ENCODE results near the gene KCTD13. TPM values are rescaled to one million over a fixed set of nuclear protein-coding genes. Genes with fewer than 3 reads are reported as not detected.
"Not testable (repeated sequence)": the region's sequence is repeated elsewhere in the genome, so short reads cannot be mapped to it uniquely, and the experiment has no call there.

KCTD13 gene
- total RNA-seq, 1 donor from 2014 or later, result 19.3 TPM

DNA sequence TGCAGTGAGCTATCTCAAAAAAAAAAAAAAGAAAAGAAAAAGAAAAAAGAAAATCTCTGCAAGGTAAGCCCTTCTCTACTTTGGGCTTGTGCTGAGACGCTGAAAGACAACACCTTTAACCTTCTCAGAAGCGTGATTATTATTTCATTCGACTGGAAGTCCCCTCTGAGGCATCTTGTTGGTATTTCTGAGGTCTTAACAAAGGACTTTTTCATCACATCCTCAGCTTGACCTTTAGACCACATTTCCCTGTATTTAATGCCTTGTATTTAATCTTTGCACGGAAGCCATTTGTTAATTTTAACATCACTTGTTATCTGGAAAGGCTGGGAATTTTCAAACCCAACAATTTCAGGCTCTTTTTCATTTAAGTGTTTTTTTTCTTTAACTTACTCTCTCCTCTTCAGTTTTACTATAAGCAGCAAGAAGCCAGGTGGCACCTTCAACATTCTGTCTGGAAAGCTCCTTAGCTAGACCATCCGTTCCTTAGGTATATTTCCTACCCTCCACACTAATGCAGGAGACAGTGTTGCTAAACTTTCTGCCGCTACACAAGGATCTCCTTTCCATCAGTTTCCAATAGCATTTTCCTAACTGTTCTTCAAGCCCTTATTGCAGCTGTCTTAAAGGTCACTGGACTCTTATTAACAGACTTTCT lies 10.3 kb downstream of the KCTD13 start:
- H3K36me3 Mint-ChIP-seq (ENCODE audit: low read depth), result peaks cover 10% of the 10 kb centered on the region
- H3K9me3 Mint-ChIP-seq (ENCODE audit: low read depth), result no peaks in the 10 kb centered on the region
- H3K4me1 Mint-ChIP-seq (ENCODE audit: low read depth), result peaks cover 1% of the 10 kb centered on the region
- H3K4me3 Mint-ChIP-seq (ENCODE audit: unreplicated experiment), result no peak overlapping the region
- TF ChIP-seq, protein P1, sequence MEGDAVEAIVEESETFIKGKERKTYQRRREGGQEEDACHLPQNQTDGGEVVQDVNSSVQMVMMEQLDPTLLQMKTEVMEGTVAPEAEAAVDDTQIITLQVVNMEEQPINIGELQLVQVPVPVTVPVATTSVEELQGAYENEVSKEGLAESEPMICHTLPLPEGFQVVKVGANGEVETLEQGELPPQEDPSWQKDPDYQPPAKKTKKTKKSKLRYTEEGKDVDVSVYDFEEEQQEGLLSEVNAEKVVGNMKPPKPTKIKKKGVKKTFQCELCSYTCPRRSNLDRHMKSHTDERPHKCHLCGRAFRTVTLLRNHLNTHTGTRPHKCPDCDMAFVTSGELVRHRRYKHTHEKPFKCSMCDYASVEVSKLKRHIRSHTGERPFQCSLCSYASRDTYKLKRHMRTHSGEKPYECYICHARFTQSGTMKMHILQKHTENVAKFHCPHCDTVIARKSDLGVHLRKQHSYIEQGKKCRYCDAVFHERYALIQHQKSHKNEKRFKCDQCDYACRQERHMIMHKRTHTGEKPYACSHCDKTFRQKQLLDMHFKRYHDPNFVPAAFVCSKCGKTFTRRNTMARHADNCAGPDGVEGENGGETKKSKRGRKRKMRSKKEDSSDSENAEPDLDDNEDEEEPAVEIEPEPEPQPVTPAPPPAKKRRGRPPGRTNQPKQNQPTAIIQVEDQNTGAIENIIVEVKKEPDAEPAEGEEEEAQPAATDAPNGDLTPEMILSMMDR (IDR thresholded peaks at IDR 0.05), result no peak
- no peaks in the 10 kb centered on the region for H3K27me3 Mint-ChIP-seq (ENCODE audit: low read depth)
- H3K27ac Mint-ChIP-seq (ENCODE audit: unreplicated experiment), result no peak overlapping the region
- no peak for DNase-seq (ENCODE audit: low spot score)

GRCh38 chr16:29913514-29913913 lies 12.5 kb downstream of the KCTD13 start:
- Mint-ChIP-seq H3K27ac (ENCODE audit: unreplicated experiment) (no peak overlapping the region), H3K27me3 (ENCODE audit: low read depth) (no peaks in the 10 kb centered on the region), H3K9me3 (ENCODE audit: low read depth) (no peaks in the 10 kb centered on the region), H3K4me1 (ENCODE audit: low read depth) (no peaks in the 10 kb centered on the region), H3K36me3 (ENCODE audit: low read depth) (peaks cover 7% of the 10 kb centered on the region), H3K4me3 (ENCODE audit: unreplicated experiment) (no peak overlapping the region)
- no peak for DNase-seq (ENCODE audit: low spot score)
- TF ChIP-seq, protein P1 (IDR thresholded peaks at IDR 0.05), result no peak

DNA sequence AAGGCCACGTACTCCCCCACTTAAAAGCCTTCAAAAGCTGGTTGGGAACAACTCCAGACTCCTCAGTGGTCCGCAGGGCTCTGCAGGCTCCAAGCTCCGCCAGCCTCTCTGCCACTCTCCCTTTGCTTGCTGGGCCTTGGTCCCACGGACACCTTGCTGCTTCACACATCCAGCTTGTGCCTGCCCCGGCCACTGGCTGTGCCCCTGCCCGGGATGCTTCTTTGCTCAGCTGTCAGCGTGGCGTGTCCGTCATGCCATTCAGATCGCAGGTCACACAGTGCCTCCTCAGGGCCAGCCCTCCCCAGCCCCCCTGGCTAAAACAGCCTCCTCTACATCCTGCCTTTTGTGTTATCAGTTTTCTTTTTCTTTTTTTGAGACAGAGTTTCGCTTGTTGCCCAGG lies 13.9 kb downstream of the KCTD13 start:
- H3K27ac Mint-ChIP-seq (ENCODE audit: unreplicated experiment), result no peak overlapping the region
- H3K9me3 Mint-ChIP-seq (ENCODE audit: low read depth), result no peaks in the 10 kb centered on the region

GRCh38 chr16:29911676-29912010 lies 14.4 kb downstream of the KCTD13 start:
- H3K4me1 Mint-ChIP-seq (ENCODE audit: low read depth), result no peaks in the 10 kb centered on the region
- H3K36me3 Mint-ChIP-seq (ENCODE audit: low read depth), result peaks cover 6% of the 10 kb centered on the region
- no peaks in the 10 kb centered on the region for H3K27me3 Mint-ChIP-seq (ENCODE audit: low read depth)
- no peak overlapping the region for H3K4me3 Mint-ChIP-seq (ENCODE audit: unreplicated experiment)
- DNase-seq (ENCODE audit: low spot score), result no peak
- H3K27ac Mint-ChIP-seq (ENCODE audit: unreplicated experiment), result no peak overlapping the region
- TF ChIP-seq, protein P1 (IDR thresholded peaks at IDR 0.05), result no peak
- H3K9me3 Mint-ChIP-seq (ENCODE audit: low read depth), result no peaks in the 10 kb centered on the region

More for the DNA sequence above, 13.9 kb downstream of the KCTD13 start:
- Mint-ChIP-seq H3K4me3 (ENCODE audit: unreplicated experiment) (no peak overlapping the region), H3K4me1 (ENCODE audit: low read depth) (no peaks in the 10 kb centered on the region), H3K36me3 (ENCODE audit: low read depth) (peaks cover 7% of the 10 kb centered on the region), H3K27me3 (ENCODE audit: low read depth) (no peaks in the 10 kb centered on the region)
- TF ChIP-seq, protein P1 (IDR thresholded peaks at IDR 0.05), result no peak
- DNase-seq (ENCODE audit: low spot score), result no peak

GRCh38 chr16:29910819-29911675 lies 15.0 kb downstream of the KCTD13 start:
- Mint-ChIP-seq H3K4me3 (ENCODE audit: unreplicated experiment) (no peak overlapping the region), H3K27ac (ENCODE audit: unreplicated experiment) (no peak overlapping the region), H3K9me3 (ENCODE audit: low read depth) (no peaks in the 10 kb centered on the region), H3K4me1 (ENCODE audit: low read depth) (no peaks in the 10 kb centered on the region), H3K27me3 (ENCODE audit: low read depth) (no peaks in the 10 kb centered on the region), H3K36me3 (ENCODE audit: low read depth) (peaks cover 6% of the 10 kb centered on the region)
- TF ChIP-seq, protein P1 (IDR thresholded peaks at IDR 0.05), result no peak
- no peak for DNase-seq (ENCODE audit: low spot score)

GRCh38 chr16:29909851-29910250 lies 16.2 kb downstream of the KCTD13 start:
- H3K27ac Mint-ChIP-seq (ENCODE audit: unreplicated experiment); H3K4me3 Mint-ChIP-seq (ENCODE audit: unreplicated experiment); H3K36me3 Mint-ChIP-seq (ENCODE audit: low read depth); H3K27me3 Mint-ChIP-seq (ENCODE audit: low read depth); H3K4me1 Mint-ChIP-seq (ENCODE audit: low read depth); H3K9me3 Mint-ChIP-seq (ENCODE audit: low read depth); DNase-seq (ENCODE audit: low spot score): not testable (repeated sequence)
